Measurements from ENCODE around the gene IL25. TPM values are rescaled to one million over a fixed set of nuclear protein-coding genes. Genes with fewer than 3 reads are reported as not detected.
A peak's percentile ranks its signal among the peaks of the same experiment; 100 is the strongest.

Gene IL25
- total RNA-seq, 1 experiment from 2014 or later, result not detected

- H3K36me3 ChIP-seq (ENCODE audit: control insufficient read depth, insufficient read depth, low read length), result no peaks in the 10 kb centered on the region
- Mint-ChIP-seq H3K4me3 (ENCODE audit: unreplicated experiment) (no peak overlapping the region), H3K9me3 (ENCODE audit: unreplicated experiment) (no peaks in the 10 kb centered on the region), H3K4me1 (ENCODE audit: low read depth, unreplicated experiment) (no peaks in the 10 kb centered on the region), H3K36me3 (ENCODE audit: insufficient read depth, unreplicated experiment) (no peaks in the 10 kb centered on the region), H3K27me3 (ENCODE audit: insufficient read depth, unreplicated experiment) (peaks cover 14% of the 10 kb centered on the region), H3K27ac (ENCODE audit: unreplicated experiment) (peak overlapping the region; percentile 13)
- H3K27me3 ChIP-seq (replicated peaks; ENCODE audit: control insufficient read depth, insufficient read depth, low read length), result no peaks in the 10 kb centered on the region; the same call in 1 of the 2 replicates
- no TSS peak for BruUV-seq (replicated peaks)
- intact Hi-C loops (cut with micrococcal nuclease; ENCODE audit: unreplicated experiment), result no loop called here
- no peak for DNase-seq
- TF ChIP-seq CTCF (IDR thresholded peaks at IDR 0.05; ENCODE audit: insufficient read depth in 1 of 2, low read depth in 1 of 2, low read length in 1 of 2, severe bottlenecking in 1 of 2, unreplicated experiment in 1 of 2), result no peak
- CTCF ChIA-PET, result no interaction called here
- POLR2A ChIA-PET, result no interaction called here
- no peak overlapping the region for H3K4me3 ChIP-seq (ENCODE audit: low read depth, low read length)
- no peaks in the 10 kb centered on the region for H3K4me1 ChIP-seq
- H3K9me3 ChIP-seq, result no peaks in the 10 kb centered on the region
Observed at GRCh38 chr14:23401291-23401690, 28.7 kb downstream of the IL25 start.

DNA sequence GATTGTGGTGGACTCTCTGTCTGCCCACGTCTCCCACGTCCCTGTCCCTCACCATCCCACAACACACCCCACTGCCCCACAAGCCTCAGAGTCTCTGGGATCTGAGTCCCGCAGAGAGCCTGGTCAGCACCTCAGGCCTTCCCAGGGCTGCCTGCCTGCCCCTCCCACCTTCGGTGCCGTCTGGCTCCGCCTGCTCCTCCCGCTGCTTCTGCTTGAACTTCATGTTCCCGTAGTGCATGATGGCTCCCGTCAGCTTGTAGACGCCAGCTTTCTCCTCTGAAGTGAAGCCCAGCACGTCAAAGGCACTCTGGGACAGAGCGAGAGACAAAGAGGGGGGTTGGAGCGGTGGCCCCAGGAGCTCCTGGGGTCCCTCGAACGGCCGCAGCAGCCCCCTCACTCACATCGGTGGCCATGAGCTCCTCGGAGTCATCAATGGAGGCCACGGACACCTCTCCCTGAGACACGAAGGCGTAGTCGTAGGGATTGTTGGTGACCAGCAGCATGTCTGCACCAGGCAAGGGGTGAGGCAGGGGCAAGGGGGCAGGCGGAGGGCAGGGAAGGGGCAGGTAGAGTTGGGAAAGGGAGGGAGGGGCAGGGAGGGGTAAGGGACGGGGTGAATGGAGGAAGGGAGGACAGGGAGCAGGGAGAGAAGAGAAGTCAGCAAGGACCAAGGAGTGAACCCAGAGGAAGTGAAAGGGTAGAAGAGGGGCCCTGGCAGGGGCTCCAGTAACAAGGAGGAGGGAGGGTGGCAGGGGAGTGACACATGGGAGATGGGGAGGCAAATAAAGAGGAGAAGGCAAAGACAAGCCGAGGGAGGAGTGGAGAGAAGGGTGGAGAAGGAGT, 29.9 kb downstream of the IL25 start:
- no peak for DNase-seq
- no peaks in the 10 kb centered on the region for H3K36me3 Mint-ChIP-seq (ENCODE audit: insufficient read depth, unreplicated experiment)
- ChIA-PET POLR2A (no interaction called here), CTCF (interaction anchor here (0.7 kb wide), 1 partner anchor 21 kb away, joined by 3 read pairs; no protein-coding TSS in a partner anchor)
- H3K4me1 Mint-ChIP-seq (ENCODE audit: low read depth, unreplicated experiment), result no peaks in the 10 kb centered on the region
- H3K9me3 Mint-ChIP-seq (ENCODE audit: unreplicated experiment), result no peaks in the 10 kb centered on the region
- Histone ChIP-seq H3K4me3 (ENCODE audit: low read depth, low read length) (no peak overlapping the region), H3K4me1 (no peaks in the 10 kb centered on the region), H3K9me3 (no peaks in the 10 kb centered on the region), H3K36me3 (ENCODE audit: control insufficient read depth, insufficient read depth, low read length) (no peaks in the 10 kb centered on the region), H3K27me3 (replicated peaks; ENCODE audit: control insufficient read depth, insufficient read depth, low read length) (no peaks in the 10 kb centered on the region; the same call in 1 of the 2 replicates)
- TF ChIP-seq CTCF (IDR thresholded peaks at IDR 0.05; ENCODE audit: insufficient read depth in 1 of 2, low read depth in 1 of 2, low read length in 1 of 2, severe bottlenecking in 1 of 2, unreplicated experiment in 1 of 2), result no peak
- BruUV-seq (replicated peaks), result no TSS peak
- intact Hi-C loops (cut with micrococcal nuclease; ENCODE audit: unreplicated experiment), result no loop called here
- H3K27ac Mint-ChIP-seq (ENCODE audit: unreplicated experiment), result no peak overlapping the region
- H3K4me3 Mint-ChIP-seq (ENCODE audit: unreplicated experiment), result no peak overlapping the region
- peaks cover 19% of the 10 kb centered on the region for H3K27me3 Mint-ChIP-seq (ENCODE audit: insufficient read depth, unreplicated experiment)

DNA sequence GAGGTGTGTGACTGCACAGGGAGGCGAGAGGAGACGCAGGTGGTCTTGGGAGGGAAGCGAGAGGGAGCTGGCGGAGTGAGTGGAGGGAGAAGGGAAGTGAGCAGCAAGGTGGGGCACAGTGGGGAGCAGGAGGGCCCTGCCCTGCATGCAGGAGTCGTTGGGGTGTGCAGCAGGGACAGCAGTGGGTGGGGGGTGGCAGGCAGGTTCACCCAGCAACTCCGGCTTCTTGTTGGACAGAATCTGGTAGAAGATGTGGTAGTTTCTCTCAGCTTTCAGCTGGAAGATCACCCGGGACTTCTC, 30.5 kb downstream of the IL25 start:
- no peak for DNase-seq
- CTCF ChIA-PET, result no interaction called here
- BruUV-seq (replicated peaks), result no TSS peak
- Mint-ChIP-seq H3K4me1 (ENCODE audit: low read depth, unreplicated experiment) (no peaks in the 10 kb centered on the region), H3K4me3 (ENCODE audit: unreplicated experiment) (no peak overlapping the region), H3K36me3 (ENCODE audit: insufficient read depth, unreplicated experiment) (no peaks in the 10 kb centered on the region), H3K27ac (ENCODE audit: unreplicated experiment) (no peak overlapping the region), H3K27me3 (ENCODE audit: insufficient read depth, unreplicated experiment) (peaks cover 22% of the 10 kb centered on the region), H3K9me3 (ENCODE audit: unreplicated experiment) (no peaks in the 10 kb centered on the region)
- Histone ChIP-seq H3K36me3 (ENCODE audit: control insufficient read depth, insufficient read depth, low read length) (no peaks in the 10 kb centered on the region), H3K4me1 (no peaks in the 10 kb centered on the region), H3K9me3 (no peaks in the 10 kb centered on the region), H3K27me3 (replicated peaks; ENCODE audit: control insufficient read depth, insufficient read depth, low read length) (no peaks in the 10 kb centered on the region; the same call in 1 of the 2 replicates), H3K4me3 (ENCODE audit: low read depth, low read length) (no peak overlapping the region)
- intact Hi-C loops (cut with micrococcal nuclease; ENCODE audit: unreplicated experiment), result no loop called here
- POLR2A ChIA-PET, result no interaction called here
- no peak for TF ChIP-seq CTCF (IDR thresholded peaks at IDR 0.05; ENCODE audit: insufficient read depth in 1 of 2, low read depth in 1 of 2, low read length in 1 of 2, severe bottlenecking in 1 of 2, unreplicated experiment in 1 of 2)

All from Caco-2 (cell line).